Stimulated activated CD8-positive, alpha-beta memory T cell treated with anti-CD3 and anti-CD28 coated beads, Interleukin-7, amount 100 ng/mL, for 24 hours (primary cell): Measurements from ENCODE around the gene ARRDC4.

ENCODE experiments used
- DNase-seq: peaks from one replicate; pipeline ENCODE4 v3.0.0-alpha.2; 2020; ENCODE audit warnings: low read depth

The ARRDC4 gene, protein sequence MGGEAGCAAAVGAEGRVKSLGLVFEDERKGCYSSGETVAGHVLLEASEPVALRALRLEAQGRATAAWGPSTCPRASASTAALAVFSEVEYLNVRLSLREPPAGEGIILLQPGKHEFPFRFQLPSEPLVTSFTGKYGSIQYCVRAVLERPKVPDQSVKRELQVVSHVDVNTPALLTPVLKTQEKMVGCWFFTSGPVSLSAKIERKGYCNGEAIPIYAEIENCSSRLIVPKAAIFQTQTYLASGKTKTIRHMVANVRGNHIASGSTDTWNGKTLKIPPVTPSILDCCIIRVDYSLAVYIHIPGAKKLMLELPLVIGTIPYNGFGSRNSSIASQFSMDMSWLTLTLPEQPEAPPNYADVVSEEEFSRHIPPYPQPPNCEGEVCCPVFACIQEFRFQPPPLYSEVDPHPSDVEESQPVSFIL

DNA sequence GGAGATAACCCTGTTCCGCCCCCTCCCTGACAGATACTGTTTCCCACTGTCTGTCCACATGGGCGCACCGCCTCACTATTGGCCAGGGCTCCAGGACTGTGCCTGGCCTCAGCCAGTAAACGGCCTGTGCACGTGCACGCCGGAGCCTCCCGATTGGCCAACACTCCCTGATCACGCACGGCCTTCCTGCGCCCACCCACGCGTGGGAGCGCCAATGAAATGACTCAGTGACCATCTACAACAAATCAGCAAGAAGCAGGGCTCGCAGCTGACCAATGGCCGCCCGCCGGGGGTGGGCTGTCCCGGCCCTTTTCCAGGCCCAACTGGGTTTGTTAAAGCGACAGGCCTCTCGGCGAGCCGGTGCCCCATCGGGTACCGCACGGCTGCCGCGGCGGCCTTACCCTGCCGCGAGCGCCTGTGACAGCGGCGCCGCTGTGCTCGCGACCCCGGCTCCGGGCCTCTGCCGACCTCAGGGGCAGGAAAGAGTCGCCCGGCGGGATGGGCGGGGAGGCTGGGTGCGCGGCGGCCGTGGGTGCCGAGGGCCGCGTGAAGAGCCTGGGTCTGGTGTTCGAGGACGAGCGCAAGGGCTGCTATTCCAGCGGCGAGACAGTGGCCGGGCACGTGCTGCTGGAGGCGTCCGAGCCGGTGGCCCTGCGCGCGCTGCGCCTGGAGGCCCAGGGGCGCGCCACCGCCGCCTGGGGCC, at the start of gene ARRDC4:
ARRDC4 (plus strand) TSS at position 340 of the 703 bp plus-strand sequence; CDS start at position 499, 159 bp downstream.
- peak; percentile 92 for DNase-seq

DNA sequence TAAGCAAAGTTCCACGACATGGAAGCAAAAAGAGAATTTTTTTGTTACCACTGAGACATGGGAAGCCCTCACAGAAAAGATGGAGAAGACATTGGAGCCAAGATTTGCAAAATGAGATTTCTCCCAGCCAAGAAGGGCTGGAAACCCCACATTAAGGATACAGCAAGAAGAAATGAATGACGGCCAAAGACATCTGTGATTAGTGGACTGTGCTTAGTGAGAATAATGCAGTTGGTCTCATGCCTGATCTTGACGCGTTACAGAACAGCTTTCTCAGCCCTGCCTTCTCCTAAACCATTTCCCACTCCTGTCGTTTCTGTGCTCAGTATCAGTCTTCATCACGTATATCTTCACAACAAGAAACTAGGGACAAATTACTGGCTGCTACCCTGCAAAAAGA, 45.8 kb upstream of the ARRDC4 start:
- DNase-seq, result no peak

DNA sequence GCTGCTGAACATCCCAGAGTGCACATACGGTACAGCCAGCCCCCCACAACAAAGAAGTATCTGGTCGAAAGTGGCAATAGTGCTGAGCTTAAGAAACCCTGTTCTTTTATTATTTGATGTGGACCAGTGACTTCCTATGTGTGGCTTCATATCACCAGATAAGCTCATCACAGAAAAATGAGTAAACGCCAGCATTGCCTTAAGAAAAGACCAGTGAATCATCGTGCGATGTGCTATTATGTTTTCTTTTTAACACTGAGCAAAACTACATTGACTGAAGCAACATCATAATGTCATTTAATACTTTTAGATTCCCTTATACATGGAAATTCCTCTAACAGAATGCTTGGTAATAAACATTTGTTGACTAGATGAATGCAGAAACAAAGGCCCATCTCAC, 45.2 kb upstream of the ARRDC4 start:
- no peak for DNase-seq

DNA sequence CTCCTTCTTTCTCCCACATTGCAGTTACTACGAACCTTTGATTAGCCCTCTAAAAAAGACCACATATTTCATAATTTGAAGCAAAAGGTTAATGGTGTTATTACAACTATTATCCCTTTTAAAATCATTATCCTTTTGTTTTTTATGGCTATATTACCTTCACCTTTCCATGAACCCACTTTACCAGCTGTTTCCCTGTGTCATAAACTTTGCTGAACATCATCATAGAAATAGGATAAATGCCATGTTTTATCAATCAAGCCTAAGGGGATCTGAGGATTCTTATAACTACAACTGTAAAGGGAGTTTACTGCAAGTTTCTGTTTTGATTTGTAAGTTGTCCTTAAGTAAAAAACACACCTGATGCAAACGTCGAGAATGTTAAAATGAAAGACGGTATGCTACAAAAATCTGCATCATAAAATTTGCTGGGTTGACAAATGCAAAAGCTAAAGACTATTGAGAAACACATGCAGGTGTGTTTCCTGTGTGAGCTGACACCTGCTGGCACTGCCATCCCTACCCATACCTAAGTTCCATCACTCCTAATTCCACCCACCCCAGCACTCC, 39.1 kb upstream of the ARRDC4 start:
- DNase-seq, result no peak

DNA sequence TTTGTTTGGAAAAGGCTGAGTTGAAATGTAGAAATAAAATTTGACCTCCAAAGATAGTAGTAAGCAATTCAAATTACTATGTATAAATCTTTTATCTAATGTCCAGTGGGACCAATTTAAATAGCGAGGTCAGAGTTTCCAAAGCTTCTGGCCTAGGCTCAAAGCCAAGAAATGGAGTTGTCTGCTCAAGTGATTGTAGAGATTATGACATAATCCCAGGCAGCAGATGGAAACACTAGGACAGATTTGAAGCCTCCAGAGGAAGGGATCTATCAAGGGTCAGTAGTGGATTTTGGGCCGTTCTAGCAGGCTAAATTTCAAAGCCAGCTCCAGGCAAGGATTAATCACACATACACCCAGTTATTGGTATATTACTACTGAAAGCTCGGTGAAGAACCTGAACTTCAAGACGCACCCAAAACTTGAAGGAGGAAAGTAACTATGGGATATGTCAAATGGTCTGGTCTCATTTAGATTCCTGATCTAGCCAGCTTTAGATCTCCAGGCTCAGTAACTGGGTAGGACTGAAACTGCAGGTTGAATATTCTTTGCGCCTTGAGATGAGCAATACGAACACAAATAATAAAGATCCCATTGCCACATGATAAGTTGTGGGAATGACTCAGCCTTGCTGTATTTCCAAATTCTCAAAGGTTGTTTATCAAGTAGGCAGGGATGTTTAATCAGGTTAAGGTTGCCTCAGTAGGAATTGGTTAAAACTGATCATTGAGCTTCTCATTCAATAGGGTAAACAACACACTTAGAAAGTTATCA, 30.9 kb upstream of the ARRDC4 start:
- DNase-seq, result no peak

DNA sequence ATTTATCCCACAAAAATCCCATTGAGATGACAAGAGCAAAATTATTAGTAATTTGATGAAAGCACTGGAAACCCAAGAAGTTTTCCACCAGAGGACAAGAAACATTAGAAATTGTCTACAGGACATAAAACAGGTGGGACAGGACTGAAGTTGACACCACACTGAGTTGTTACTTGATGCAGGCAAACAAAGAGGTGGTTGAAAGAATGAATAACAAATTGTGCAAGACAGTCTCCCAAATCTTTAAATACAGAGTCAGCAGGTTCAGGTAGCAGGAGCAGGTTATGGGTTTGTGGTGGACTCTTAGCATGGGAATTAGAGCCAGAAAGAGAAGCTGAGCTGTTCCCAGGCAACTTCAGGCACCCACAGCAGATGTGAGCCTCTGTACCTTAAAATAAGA, 30.3 kb upstream of the ARRDC4 start:
- DNase-seq, result no peak

DNA sequence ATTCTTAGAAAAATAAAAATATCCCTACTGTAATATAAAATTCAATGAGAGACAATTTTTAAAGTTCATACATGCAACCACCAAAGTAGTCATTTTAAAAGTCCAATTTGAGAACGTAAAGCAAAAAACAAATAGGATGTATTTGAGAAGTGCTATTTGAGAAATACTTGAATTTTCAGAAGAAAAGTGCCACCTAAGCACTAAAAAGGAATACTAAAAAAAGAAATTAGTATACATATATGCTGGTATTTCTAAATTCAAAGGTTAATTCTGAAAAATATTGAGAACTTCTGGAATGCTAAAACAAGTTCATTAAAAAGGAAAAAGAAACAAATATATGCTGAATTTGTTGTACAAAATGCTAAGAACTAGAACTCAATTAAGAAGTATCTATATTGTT, 29.2 kb upstream of the ARRDC4 start:
- no peak for DNase-seq

DNA sequence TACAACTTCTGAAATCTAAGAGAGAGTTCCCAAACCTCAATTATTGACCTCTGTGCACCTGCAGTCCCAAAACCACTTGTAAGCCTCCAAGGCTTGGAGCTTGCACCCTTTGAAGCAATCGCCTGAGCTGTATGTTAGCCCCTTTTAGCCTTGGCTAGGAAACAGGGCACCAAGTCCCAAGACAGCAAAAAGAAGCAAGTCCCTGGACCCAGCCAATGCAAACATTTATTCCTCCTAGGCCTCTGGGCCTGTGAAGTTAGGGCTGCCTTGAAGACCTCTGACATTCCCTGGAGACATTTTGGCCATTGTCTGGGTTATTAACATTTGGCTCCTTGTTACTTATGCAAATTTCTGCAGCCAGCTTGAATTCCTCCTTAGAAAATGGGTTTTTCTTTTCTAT, 26.9 kb upstream of the ARRDC4 start:
- no peak for DNase-seq

DNA sequence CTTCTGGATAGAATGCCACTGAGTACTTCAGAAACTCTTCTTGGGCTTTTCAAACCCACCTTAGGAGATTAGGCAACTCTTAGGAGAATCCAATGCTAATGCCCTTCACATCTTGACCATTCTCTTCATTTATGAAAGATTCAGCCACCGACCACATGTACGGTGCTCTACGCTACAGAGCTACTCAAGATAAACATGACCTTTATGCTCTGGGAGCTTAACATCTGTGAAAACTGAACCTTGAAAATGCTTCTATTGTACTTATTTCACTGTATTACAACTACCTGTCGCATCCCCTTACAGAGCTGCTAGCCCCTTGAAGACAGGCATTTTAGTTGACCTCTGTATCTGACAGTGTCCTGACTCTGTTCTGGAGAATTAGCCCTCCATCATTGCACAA, 19.5 kb upstream of the ARRDC4 start:
- no peak for DNase-seq

DNA sequence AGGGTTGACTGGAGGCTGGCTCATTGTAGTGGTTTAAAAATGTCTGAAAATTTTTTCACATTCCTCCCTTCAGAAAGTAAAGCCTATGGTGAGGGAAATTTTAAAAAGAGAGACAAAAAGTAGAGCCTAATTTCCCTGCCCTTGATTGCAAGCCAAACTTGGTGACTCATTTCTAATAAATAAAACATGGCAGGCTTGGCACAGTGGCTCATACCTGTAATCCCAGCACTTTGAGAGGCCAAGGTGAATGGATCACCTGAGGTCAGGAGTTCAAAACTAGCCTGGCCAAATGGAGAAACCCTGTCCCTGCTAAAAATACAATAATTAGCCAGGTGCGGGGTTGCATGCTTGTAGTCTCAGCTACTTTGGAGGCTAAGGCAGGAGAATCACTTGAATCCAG, 18.9 kb upstream of the ARRDC4 start:
- no peak for DNase-seq

DNA sequence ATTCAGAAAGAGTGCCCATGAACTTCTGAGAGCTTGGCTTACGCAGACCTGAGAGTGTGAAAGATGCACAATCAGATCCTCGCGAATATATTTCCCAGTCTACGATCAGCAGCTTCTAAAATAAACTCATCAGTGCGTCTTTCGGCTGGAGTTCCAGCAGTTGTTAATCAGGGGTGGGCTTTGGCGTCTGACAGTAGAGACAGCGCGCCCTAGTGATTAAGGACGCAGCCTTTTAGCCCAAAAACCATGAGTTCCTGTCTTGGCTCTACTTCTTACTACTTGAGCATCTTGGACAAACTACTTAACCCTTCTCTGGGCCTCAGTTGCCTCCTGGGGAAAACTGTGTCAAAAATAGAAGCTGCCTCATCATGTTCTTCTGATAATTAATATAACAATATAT, 15.8 kb upstream of the ARRDC4 start:
- no peak for DNase-seq

DNA sequence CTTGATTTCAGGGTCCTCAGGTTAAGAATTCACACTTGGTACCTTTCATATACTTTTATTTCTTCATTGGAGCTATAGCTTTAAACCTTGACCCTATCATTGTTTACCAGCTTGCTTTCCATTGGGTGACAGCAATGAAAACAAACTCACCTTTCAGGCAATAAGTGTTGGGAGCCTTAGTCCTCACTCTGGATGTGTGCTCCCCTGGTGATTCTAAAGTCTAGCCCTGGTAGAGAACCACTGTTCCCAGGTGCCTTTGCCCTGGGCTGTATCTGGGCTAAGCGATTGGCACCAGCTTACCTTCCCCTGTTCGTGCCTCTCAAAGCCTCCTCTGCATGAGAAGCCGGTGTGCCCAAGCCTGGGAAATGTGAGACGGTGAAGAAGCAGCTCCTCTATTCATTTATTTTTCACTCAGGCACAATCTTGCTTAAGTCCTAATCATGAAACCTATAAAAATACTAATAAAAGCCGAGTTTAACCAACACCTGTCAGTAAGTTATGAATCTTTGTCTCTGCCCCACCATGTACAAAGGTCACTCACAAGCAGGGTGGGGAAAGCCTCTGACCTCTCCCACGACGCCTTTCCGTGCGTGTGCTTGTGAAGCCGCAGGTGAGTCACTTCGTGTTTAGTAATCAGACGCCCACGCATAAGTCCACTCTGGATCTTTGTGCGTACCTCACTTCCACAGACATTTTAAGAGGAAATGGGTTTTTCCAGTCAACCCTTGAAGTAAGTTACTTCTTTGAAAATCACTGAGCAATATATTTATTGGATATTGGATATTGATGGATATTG, 12.8 kb upstream of the ARRDC4 start:
- DNase-seq, result no peak

DNA sequence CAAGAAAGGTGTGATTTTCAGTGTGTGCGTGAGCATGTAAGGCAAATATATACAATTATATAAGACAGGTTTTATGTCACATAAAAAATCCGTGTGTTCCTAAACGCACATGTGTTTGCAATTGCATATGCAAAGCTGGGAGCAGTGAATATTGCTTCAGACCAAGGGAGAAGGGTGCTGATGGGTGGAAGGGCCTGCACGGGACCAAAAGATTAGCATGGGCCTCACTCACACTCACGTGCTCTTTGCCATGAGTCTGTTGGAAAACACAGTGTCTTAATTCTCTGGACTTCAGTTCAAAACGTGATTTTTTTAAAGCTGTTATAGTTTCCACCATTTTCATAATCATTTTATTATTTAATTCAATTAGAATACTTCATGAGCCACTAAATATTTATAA, 7.2 kb upstream of the ARRDC4 start:
- DNase-seq, result no peak

DNA sequence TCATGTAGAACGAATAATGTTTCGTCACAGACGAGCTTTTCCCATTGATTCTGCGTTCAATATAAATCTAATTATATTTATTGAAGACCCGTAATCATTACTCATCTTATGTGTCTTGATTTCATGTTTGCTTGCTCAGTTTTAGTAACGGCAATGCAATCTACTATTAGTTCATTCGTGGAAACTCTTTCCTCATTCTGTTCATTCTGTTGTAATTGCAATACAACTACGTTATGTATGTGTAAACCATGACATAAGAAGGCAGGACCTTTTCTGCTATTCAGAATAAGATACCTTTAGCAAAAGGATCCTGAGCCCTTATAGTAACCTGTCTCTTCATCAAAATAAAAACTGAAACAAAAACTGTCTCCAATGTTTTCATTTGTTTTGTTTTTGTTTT, 6.8 kb upstream of the ARRDC4 start:
- no peak for DNase-seq

DNA sequence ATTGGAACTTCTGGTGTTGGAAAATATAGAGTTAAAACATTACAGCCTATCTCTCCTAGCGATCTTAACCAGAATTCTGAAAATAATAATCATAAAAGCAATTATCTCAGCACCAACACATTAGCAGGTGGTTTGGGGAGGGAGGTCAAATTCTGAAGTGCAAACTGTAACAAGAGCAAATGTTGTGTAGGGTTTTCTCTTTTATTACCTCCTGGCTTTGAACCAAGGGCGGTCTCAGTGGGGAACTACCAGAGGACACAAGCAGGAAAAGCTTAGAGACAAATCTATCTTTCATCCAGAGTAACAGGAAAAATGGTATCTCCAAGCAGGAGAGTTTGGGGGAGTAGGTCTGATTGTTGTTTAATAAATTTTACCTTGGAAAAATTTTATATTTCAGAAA, 5.5 kb upstream of the ARRDC4 start:
- DNase-seq, result no peak

DNA sequence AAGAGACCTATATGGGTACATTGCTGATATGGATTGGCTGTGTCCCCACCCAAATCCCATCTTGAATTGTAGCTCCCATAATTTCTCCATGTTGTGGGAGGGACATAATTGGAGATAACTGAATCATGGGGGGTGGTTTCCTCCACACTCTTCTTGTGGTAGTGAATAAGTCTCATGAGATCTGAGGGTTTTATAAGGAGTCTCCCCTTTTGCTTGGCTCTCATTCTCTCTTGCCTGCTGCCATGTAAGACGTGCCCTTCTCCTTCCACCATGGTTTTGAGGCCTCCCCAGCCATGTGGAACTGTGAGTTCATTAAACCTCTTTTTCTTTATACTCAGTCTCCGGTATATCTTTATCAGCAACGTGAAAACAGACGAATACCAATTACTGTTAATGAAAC, 5.0 kb upstream of the ARRDC4 start:
- DNase-seq, result no peak

DNA sequence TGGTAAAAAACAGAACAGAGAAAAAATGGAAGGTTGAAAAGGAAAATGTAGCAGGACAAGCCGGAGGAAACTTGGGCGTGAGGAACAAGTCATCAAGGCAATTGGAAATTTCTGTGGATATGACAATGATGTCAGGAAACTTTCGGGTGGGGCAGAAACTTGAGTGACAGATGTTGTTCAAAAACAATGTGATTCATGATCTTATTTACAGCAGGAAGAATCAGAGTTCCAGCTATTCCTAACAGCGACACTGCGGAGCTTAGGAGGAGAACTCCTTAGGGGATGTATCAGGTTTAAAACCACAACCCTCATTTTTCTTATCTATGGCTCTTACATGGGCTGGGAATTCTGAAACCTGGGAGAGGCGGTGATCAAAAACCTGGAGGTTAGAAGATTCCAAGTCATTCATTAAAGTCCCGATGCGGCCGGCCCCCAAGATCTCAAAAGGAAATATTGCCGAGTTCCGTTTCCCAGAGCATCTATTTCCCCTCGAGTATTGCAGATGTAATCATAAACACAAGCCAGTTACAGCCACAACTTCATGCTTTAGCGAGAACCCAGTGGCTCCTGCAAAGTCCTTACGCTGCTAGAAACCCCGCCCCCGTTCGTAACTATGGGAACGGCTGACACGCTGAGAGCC, 659 bp upstream of the ARRDC4 start:
- no peak for DNase-seq

DNA sequence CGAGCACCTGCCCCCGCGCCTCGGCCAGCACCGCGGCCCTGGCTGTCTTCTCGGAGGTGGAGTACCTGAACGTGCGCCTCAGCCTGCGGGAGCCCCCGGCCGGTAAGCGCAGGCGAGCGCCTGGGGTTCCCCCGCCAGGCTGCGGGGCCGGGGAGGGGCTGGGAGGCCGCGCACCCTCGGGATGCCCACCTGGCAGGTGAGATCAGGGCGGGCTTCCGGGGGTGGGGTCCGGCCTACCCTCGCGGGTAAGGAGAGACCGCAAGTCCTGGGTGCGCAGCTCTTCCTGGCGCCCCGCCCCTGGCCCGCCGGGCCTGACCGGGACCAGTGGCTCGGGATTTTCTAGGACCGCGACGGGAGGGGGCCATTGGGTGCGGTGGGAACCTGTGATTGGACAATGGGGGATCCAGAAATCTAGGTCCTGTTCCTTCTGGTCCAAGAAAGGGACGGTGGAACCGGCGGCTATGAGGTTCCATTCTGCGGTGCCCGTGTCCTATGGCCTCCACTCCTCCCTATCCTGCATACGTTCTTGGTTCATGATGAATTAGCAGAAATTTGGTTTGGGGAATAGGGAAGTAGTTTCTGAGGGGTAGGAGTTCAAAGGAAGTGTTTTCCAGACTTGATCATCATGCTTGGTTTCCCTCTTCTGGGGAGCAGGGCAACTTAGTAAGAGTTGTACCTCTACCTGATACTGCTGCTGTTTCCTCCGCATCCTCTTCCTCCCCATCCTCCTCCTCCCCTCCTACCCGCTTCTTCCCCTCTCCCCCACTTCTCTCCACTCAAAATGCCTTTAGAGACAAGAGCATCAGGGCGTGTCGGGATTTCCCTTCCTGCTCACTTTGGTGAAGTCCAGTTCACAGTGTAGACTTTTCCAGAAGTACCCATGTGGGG, 808 bp downstream of the ARRDC4 start:
- DNase-seq, result no peak

DNA sequence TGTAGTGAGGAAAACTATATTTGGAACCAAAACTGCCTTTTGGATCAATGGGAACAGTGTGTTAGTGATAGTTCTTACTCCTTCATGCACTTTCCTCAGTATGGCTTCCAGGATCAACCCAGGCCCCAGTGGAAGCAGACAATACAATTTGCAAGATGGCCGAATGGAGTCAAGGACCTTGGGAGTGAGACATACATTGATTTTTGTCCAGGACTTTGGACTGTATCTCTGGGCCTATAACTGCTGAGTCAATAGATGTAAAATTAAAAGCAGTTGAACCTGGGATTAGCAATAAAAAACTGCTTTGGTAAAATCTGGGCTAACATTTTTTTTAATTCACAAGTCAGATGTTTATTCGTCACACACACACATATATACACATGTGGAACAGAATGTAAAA, 1.8 kb downstream of the ARRDC4 start:
- DNase-seq, result no peak

DNA sequence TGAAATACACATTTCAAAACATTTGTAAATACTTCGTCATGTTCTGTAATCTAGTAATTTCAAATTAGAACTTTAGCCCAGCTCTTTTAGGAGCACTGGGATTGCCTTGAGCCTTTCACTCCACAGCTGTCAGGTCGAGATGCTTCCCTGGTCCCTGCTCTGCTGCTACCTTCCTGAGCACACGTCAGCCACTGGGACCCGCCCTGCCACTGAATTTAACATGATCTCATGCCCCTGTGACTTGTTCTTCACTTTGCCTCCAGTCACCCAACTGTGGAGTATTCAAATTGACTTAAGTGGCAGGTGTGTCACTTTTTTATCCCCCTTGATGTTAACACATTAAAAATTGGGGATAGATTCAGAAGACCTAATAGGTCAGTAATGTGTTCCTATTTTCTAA, 3.3 kb downstream of the ARRDC4 start:
- no peak for DNase-seq
